K562 (cell line): ENCODE data around the gene PRM1. TPM values are rescaled to one million over a fixed set of nuclear protein-coding genes. Genes with fewer than 3 reads are reported as not detected.

Experiments used
- ATAC-seq: fragments of 200-7000 bp; cut with Tn5 transposase; 3 replicates; pipeline ENCODE4 v1.9.1; 2020; ENCODE audit warnings: moderate library complexity
- BruUV-seq: library from RNA; stranded (reverse); fragments of 400-500 nt; replicated peaks from 2 replicates; lab custom pipeline; 2021; lab: Mats Ljungman, UMichigan
- CTCF ChIA-PET: fragments of 300-600 bp; formaldehyde crosslinking; extraction: SDS; loops from one replicate; lab custom pipeline; 2021; ENCODE audit warnings: low intra/inter-chr PET ratio; lab: Yijun Ruan, JAX
- POLR2A ChIA-PET: fragments of 300-600, 350-650 bp; sonication (Branson Sonifier 250); formaldehyde crosslinking; extraction: SDS; loops from one replicate; lab custom pipeline; 2021; ENCODE audit warnings: antibody characterized with exemption, inconsistent platforms; lab: Yijun Ruan, JAX
- DNase-seq, 4 experiments: peaks; one replicate each; pipeline versions ENCODE4 v3.0.0 to v3.0.0-alpha.2; 2011 to 2018; ENCODE audit warnings: low spot score in 3 of 4, mixed read lengths in 3 of 4; ENCODE audit errors: extremely low read depth in 1 of 4
- FAIRE-seq: peaks from 2 replicates; lab custom pipeline; 2011; peaks lifted over from hg19 to GRCh38; lab: Jason Lieb, UNC
- H2AFZ ChIP-seq: 2 replicates; pipeline ENCODE4 v1.6.0; 2011; ENCODE audit warnings: low read depth, low read length, control low read depth, inconsistent platforms
- H3K27ac ChIP-seq: fragments of 200-600 bp; 3 replicates; pipeline ENCODE4 v1.8.0; 2011; ENCODE audit warnings: low read depth, mild to moderate bottlenecking, control low read depth, inconsistent platforms, low read length, moderate library complexity, mixed read lengths; ENCODE audit errors: extremely low read depth
- H3K27me3 ChIP-seq, 2 experiments: fragments of 300-600 bp in 1 of 2; 2 replicates in 1 of 2; 3 replicates in 1 of 2; pipeline versions ENCODE4 v1.6.0 to v1.8.0; 2011; ENCODE audit warnings: inconsistent platforms in 2 of 2, low read length in 2 of 2, mild to moderate bottlenecking in 1 of 2, mixed read lengths in 1 of 2, moderate library complexity in 1 of 2; ENCODE audit not compliant: control insufficient read depth in 2 of 2, insufficient read depth in 2 of 2
- H3K36me3 ChIP-seq: fragments of 300-600 bp; 3 replicates; pipeline ENCODE4 v1.8.0; 2011; ENCODE audit warnings: mild to moderate bottlenecking, low read length, inconsistent platforms; ENCODE audit not compliant: control insufficient read depth, insufficient read depth
- H3K4me1 ChIP-seq, 2 experiments: fragments of 200-600 bp in 1 of 2; replicated peaks in 1 of 2; 2 replicates in 1 of 2; 3 replicates in 1 of 2; pipeline versions ENCODE4 v1.5.1 to v1.8.0; 2011; ENCODE audit warnings: inconsistent platforms in 2 of 2, low read length in 2 of 2, mild to moderate bottlenecking in 1 of 2, mixed read lengths in 1 of 2, moderate library complexity in 1 of 2; ENCODE audit not compliant: control insufficient read depth in 2 of 2, insufficient read depth in 2 of 2
- H3K4me2 ChIP-seq: 2 replicates; pipeline ENCODE4 v1.6.1; 2011; ENCODE audit warnings: low read length, control low read depth, inconsistent platforms, mixed read lengths; ENCODE audit not compliant: insufficient read depth
- H3K4me3 ChIP-seq: fragments of 200-600 bp; sonication (generic), shearing (Covaris generic); 2 replicates; pipeline ENCODE4 v1.5.1; 2016; ENCODE audit warnings: control low read depth, inconsistent platforms
- H3K79me2 ChIP-seq: fragments of 200-600 bp; 3 replicates; pipeline ENCODE4 v1.8.0; 2011; ENCODE audit warnings: low read length, inconsistent platforms; ENCODE audit not compliant: control insufficient read depth, insufficient read depth
- H3K9ac ChIP-seq, 2 experiments: 2 replicates each; pipeline versions ENCODE4 v1.6.0 to v1.6.1; 2011; ENCODE audit warnings: low read depth in 2 of 2, low read length in 2 of 2, control low read depth in 1 of 2, inconsistent platforms in 1 of 2, mild to moderate bottlenecking in 1 of 2, mixed read lengths in 1 of 2; ENCODE audit not compliant: insufficient read depth in 1 of 2
- H3K9me1 ChIP-seq: one replicate; pipeline ENCODE4 v1.6.0; 2011; ENCODE audit warnings: inconsistent platforms, mild to moderate bottlenecking, low read length, moderate library complexity; ENCODE audit not compliant: control insufficient read depth, insufficient read depth
- H3K9me3 ChIP-seq: replicated peaks from 2 replicates; pipeline ENCODE4 v1.5.1; 2011; ENCODE audit warnings: low read depth, low read length, inconsistent platforms; ENCODE audit not compliant: control insufficient read depth, insufficient read depth
- H4K20me1 ChIP-seq: replicated peaks from 2 replicates; pipeline ENCODE4 v1.6.1; 2011; ENCODE audit warnings: low read length, inconsistent platforms, mixed read lengths; ENCODE audit not compliant: control insufficient read depth, insufficient read depth
- ARHGAP35 ChIP-seq: fragments of 450-650 bp; IDR thresholded peaks from 2 replicates; pipeline ENCODE4 v1.6.1; 2018; ENCODE audit not compliant: partially characterized antibody
- ARNT ChIP-seq, 2 experiments: fragments of 450-650 bp; IDR thresholded peaks; 2 replicates each; pipeline ENCODE4 v1.6.1; 2016; ENCODE audit warnings: mild to moderate bottlenecking in 1 of 2
- BCOR ChIP-seq: fragments of 450-650 bp; IDR thresholded peaks from 2 replicates; pipeline ENCODE4 v1.6.1; 2016
- BHLHE40 ChIP-seq: IDR thresholded peaks from 2 replicates; pipeline ENCODE4 v1.6.1; 2011; ENCODE audit warnings: low read length, improper control_type of control experiment
- ETV1 ChIP-seq: fragments of 450-650 bp; conservative IDR thresholded peaks from 2 replicates; pipeline ENCODE4 v1.6.1; 2016; ENCODE audit warnings: missing genetic modification characterization, control low read depth, low read depth, missing compliant biosample characterization
- LCOR ChIP-seq: sonication (generic); formaldehyde crosslinking; IDR thresholded peaks from 2 replicates; pipeline ENCODE4 v1.8.0; 2022; ENCODE audit warnings: mild to moderate bottlenecking, missing genetic modification reagents
- NBN ChIP-seq: fragments of 450-650 bp; IDR thresholded peaks from 2 replicates; pipeline ENCODE4 v1.6.1; 2016; ENCODE audit warnings: low read depth, mild to moderate bottlenecking
- NELFE ChIP-seq: IDR thresholded peaks from 2 replicates; pipeline ENCODE4 v1.6.1; 2011; ENCODE audit warnings: mild to moderate bottlenecking; ENCODE audit not compliant: insufficient read depth, insufficient read length
- RBM25 ChIP-seq: fragments of 200-400 bp; formaldehyde crosslinking; IDR thresholded peaks from 2 replicates; pipeline ENCODE4 v1.6.1; 2018; ENCODE audit warnings: low read length, low read depth, moderate library complexity; ENCODE audit not compliant: severe bottlenecking
- SPI1 ChIP-seq: IDR thresholded peaks from 2 replicates; pipeline ENCODE4 v1.6.1; 2011; ENCODE audit warnings: low read depth, low read length, control low read depth, borderline replicate concordance
- ZBTB8A ChIP-seq: fragments of 450-650 bp; IDR thresholded peaks from 2 replicates; pipeline ENCODE4 v1.6.1; 2018; ENCODE audit warnings: mild to moderate bottlenecking, moderate library complexity; ENCODE audit not compliant: partially characterized antibody
- ZNF175 ChIP-seq: fragments of 200-800 bp; sonication (Bioruptor generic); IDR thresholded peaks from 2 replicates; pipeline ENCODE4 v1.6.1; 2016; ENCODE audit warnings: low read depth, mild to moderate bottlenecking, missing genetic modification characterization, missing compliant biosample characterization
- ZNF699 ChIP-seq: fragments of 250-450 bp; sonication (Bioruptor Pico); IDR thresholded peaks from 2 replicates; pipeline ENCODE4 v1.8.0; 2021; ENCODE audit warnings: mild to moderate bottlenecking, moderate library complexity; ENCODE audit not compliant: insufficient replicate concordance
- WGBS: fragments of 100-300 bp; shearing (Covaris generic); methylation state at CpG from one replicate; pipeline ENCODE4 v1.1.6; 2016; ENCODE audit warnings: low coverage, mixed read lengths; ENCODE audit not compliant: insufficient coverage; ENCODE audit errors: missing lambda C conversion rate; 5-methylcytosine and 5-hydroxymethylcytosine counted together
- in situ Hi-C: fragments of 300-500 bp; cut with MboI; formaldehyde crosslinking; loops from 4 replicates; pipeline ENCODE4 v1.15.0; 2018; ENCODE audit warnings: inconsistent platforms, mixed read lengths
- intact Hi-C: fragments of 100-400 bp; cut with micrococcal nuclease; formaldehyde crosslinking; loops from 2 replicates; pipeline ENCODE4 v1.14.2; 2022
- polyA plus RNA-seq, 8 experiments: library from polyadenylated mRNA; depleted of rRNA in 4 of 8; stranded (reverse) in 5 of 8; unstranded in 3 of 8; fragments of >200 nt; fragmentation: Nextera tagmentation in 2 of 8; fragmentation: Illumina TruSeq in 1 of 8; extraction: Ambion mirVana in 2 of 8; extraction: Trizol in 1 of 8; gene quantifications; 2 replicates each; pipeline versions ENCODE4 v1.2.1 to v1.2.3, GENCODE V29; 2011 to 2014; ENCODE audit warnings: inconsistent platforms in 1 of 8, missing spikeins in 1 of 8
- total RNA-seq, 7 experiments: library from RNA; depleted of rRNA in 6 of 7; stranded (reverse); fragments of >200 nt in 6 of 7; fragmentation: Illumina TruSeq in 2 of 7; extraction: Trizol in 2 of 7; gene quantifications; 2 replicates each; pipeline versions ENCODE4 v1.2.1 to v1.2.3, GENCODE V29; 2011 to 2021; ENCODE audit warnings: low replicate concordance in 1 of 7
- TF ChIP-seq, protein P1 (sequence below): fragments of 250-450 bp; sonication (Bioruptor Pico); IDR thresholded peaks from 2 replicates; pipeline ENCODE4 v1.9.0; 2021; ENCODE audit warnings: mild to moderate bottlenecking
- TF ChIP-seq, protein P2 (sequence below): sonication (generic); formaldehyde crosslinking; IDR thresholded peaks from 2 replicates; pipeline ENCODE4 v1.8.1; 2023; ENCODE audit warnings: mild to moderate bottlenecking, missing genetic modification reagents
- TF ChIP-seq, protein P3 (sequence below): fragments of 450-650 bp; IDR thresholded peaks from 2 replicates; pipeline ENCODE4 v1.7.0; 2016; ENCODE audit warnings: borderline replicate concordance
- TF ChIP-seq, protein P4 (sequence below), 2 experiments: IDR thresholded peaks; 2 replicates each; pipeline ENCODE4 v1.6.1; 2012; ENCODE audit warnings: improper control_type of control experiment in 2 of 2, low read depth in 2 of 2, low read length in 2 of 2, borderline replicate concordance in 1 of 2

PRM1 gene
- total and polyA plus RNA-seq, 9 of the 15 experiments (the other 6 are each of a cell fraction or from before 2014, with no cell fraction given): not detected

DNA sequence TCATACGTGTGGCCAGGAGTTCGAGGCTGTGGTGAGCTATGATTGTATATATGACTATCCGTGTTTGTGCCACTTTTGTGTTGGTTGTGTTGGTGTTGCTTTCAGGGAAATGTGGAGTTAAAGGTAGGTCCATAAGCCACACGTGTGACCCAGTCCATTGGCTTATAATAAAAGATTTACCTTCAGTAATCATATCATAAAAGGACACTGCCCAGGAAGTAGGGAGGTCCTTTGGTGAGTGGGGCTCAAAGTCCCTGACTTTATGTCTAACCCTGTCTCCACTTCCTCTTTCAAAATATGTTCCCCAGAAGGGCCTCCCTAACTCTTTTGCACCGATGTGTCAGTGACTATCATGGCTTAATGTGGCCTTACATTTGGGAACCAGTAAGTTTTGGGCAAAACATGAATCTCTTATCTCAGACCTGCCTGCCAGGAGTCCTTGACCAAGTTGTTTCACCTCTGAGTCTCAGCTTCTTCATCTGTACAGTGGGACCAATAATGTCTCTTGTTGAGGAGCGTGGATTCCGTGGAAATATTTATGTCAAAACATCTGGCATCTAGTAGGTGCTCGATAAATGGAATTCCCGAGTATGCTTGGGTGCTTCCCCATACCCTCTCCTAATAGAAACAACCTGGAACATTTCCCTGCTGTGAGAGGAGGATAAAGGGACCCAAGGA, 16.8 kb downstream of the PRM1 start:
- H3K27me3 ChIP-seq: peaks cover 2 to 44% of the 10 kb centered on the region in 2 experiments; a peak in 4 of 5 replicates
- intact Hi-C loops: no loop called here
- no TSS peak for BruUV-seq
- no peaks in the 10 kb centered on the region for H3K79me2 ChIP-seq
- POLR2A ChIA-PET: interaction anchor here (2.2 kb wide), 1 partner anchor 8 kb away, joined by 6 read pairs; the partner anchor contains the start of gene SOCS1
- H3K4me3 ChIP-seq: no peak overlapping the region
- 18% methylated on average over 9 of the region's 9 CpGs for WGBS
- no peak overlapping the region for H3K9ac ChIP-seq
- H3K9me1 ChIP-seq: no peaks in the 10 kb centered on the region
- no peak overlapping the region for H2AFZ ChIP-seq
- DNase-seq (no peak), FAIRE-seq (no peak), ATAC-seq (no peak)
- H4K20me1 ChIP-seq: 0 out of 2 replicates have a peak, but pooled peaks cover 8% of the 10 kb centered on the region
- H3K4me1 ChIP-seq: peaks cover 0 to 6% of the 10 kb centered on the region in 2 experiments; a peak in 2 of 5 replicates
- no peak overlapping the region for H3K4me2 ChIP-seq
- in situ Hi-C loops: loop anchor here (5.0 kb wide), 2 partner anchors 88 to 307 kb away; no protein-coding TSS in a partner anchor
- CTCF ChIA-PET: no interaction called here
- no peaks in the 10 kb centered on the region; the same call in 1 of the 2 replicates for H3K9me3 ChIP-seq
- no peak overlapping the region for H3K27ac ChIP-seq
- H3K36me3 ChIP-seq: no peaks in the 10 kb centered on the region
- TF ChIP-seq ARHGAP35: no peak
- no peak for TF ChIP-seq NELFE
- TF ChIP-seq, protein P1, sequence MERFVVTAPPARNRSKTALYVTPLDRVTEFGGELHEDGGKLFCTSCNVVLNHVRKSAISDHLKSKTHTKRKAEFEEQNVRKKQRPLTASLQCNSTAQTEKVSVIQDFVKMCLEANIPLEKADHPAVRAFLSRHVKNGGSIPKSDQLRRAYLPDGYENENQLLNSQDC (CRISPR knock-in tag): no peak
- TF ChIP-seq LCOR (CRISPR knock-in tag): no peak
- TF ChIP-seq, protein P2, sequence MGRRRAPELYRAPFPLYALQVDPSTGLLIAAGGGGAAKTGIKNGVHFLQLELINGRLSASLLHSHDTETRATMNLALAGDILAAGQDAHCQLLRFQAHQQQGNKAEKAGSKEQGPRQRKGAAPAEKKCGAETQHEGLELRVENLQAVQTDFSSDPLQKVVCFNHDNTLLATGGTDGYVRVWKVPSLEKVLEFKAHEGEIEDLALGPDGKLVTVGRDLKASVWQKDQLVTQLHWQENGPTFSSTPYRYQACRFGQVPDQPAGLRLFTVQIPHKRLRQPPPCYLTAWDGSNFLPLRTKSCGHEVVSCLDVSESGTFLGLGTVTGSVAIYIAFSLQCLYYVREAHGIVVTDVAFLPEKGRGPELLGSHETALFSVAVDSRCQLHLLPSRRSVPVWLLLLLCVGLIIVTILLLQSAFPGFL (CRISPR knock-in tag): no peak
- TF ChIP-seq, protein P3, sequence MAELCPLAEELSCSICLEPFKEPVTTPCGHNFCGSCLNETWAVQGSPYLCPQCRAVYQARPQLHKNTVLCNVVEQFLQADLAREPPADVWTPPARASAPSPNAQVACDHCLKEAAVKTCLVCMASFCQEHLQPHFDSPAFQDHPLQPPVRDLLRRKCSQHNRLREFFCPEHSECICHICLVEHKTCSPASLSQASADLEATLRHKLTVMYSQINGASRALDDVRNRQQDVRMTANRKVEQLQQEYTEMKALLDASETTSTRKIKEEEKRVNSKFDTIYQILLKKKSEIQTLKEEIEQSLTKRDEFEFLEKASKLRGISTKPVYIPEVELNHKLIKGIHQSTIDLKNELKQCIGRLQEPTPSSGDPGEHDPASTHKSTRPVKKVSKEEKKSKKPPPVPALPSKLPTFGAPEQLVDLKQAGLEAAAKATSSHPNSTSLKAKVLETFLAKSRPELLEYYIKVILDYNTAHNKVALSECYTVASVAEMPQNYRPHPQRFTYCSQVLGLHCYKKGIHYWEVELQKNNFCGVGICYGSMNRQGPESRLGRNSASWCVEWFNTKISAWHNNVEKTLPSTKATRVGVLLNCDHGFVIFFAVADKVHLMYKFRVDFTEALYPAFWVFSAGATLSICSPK: no peak
- TF ChIP-seq ARNT (IDR thresholded peaks at IDR 0.05): no peak
- TF ChIP-seq ZBTB8A: no peak
- peak; percentile 35; the same call in 1 of the 2 replicates for TF ChIP-seq BCOR
- TF ChIP-seq RBM25: peak; percentile 45
- TF ChIP-seq, protein P4, sequence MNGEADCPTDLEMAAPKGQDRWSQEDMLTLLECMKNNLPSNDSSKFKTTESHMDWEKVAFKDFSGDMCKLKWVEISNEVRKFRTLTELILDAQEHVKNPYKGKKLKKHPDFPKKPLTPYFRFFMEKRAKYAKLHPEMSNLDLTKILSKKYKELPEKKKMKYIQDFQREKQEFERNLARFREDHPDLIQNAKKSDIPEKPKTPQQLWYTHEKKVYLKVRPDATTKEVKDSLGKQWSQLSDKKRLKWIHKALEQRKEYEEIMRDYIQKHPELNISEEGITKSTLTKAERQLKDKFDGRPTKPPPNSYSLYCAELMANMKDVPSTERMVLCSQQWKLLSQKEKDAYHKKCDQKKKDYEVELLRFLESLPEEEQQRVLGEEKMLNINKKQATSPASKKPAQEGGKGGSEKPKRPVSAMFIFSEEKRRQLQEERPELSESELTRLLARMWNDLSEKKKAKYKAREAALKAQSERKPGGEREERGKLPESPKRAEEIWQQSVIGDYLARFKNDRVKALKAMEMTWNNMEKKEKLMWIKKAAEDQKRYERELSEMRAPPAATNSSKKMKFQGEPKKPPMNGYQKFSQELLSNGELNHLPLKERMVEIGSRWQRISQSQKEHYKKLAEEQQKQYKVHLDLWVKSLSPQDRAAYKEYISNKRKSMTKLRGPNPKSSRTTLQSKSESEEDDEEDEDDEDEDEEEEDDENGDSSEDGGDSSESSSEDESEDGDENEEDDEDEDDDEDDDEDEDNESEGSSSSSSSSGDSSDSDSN (IDR thresholded peaks at IDR 0.05; ENCODE audit: borderline replicate concordance in 1 of 2, low read depth in 2 of 2, low read length in 2 of 2): no peak
- no peak for TF ChIP-seq ZNF175 (CRISPR knock-in tag)
- no peak for TF ChIP-seq ZNF699 (CRISPR knock-in tag)
- no peak for TF ChIP-seq NBN
- TF ChIP-seq ETV1: peak; percentile 31; the same call in 1 of the 2 replicates
- TF ChIP-seq BHLHE40: no peak
- TF ChIP-seq SPI1: peak; percentile 93
